HG02973 (cell line): ENCODE data around the gene FAM170B.

Source experiments
- ATAC-seq: cut with Tn5 transposase; IDR thresholded peaks from one replicate; pipeline ENCODE4 v1.9.1; 2021; ENCODE audit warnings: moderate library complexity; ENCODE audit not compliant: unreplicated experiment

FAM170B gene

DNA sequence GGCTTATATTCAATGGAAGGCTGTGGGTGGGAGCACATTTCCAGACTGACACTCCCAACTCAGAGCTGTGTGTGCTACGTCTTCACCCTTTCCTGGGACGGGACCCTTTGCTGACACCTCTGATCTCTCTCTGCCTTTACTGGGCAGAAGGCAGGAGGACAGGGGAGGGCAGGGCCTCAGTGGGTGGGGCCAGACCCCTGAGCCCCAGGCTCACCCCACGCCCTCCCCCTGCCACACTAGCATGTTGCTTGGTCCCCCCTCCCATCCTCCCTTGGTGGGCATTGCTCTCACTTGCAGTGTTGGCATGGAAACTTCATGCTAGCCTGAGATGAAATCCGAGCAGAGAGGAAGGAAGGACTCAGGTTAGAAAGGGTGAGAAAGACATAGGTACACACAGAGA, 36.0 kb upstream of the FAM170B start:
- no peak for ATAC-seq

- no peak for ATAC-seq
Observed at GRCh38 chr10:49168831-49169500, 35.1 kb upstream of the FAM170B start.

GRCh38 chr10:49168171-49168540, 34.3 kb upstream of the FAM170B start:
- no peak for ATAC-seq

GRCh38 chr10:49167425-49168170, 33.8 kb upstream of the FAM170B start:
- ATAC-seq: no peak

DNA sequence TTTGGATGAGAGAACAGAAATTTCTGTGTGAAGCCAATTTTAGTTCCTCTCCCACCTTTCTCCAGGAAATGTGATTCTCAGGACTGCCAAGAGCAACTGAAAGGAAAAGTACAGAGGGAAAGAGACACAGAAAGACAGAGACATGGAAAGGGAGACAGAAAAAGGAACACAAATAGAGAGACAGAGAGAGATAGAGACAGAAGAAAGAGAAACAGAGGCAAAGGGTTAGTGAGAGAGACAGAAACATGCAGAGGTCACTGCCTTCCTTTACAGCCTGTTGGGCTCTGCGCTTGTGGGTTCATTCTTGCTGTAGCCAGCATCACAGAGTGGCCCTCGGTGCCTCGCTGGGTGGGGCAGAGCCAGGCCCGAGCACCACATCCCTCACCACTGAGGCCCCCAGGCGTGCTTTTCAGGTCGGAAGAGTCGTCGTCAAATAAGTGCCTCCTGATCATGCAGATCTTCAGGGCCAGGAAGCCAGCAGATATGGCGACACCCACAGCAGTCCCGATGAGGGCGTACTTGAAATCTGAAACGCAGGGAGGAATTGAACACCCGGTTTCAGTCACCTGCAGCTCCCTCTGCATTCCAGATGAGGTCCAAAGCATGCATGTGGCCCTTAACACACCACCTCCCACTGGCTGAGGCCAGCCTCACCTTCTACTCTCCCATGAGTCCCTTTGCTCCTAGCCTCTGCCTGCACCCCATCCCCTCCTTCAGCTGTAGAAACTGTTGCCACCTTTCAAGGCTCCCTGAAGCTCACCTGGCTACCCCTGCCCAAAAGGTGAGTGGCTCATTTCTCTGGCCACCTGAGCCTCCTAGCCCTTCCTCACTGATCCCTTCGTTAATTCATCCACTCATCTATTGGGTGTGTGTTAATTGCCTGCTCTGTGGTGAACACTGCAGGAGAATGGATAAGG, 32.9 kb upstream of the FAM170B start:
- ATAC-seq: no peak

- ATAC-seq: no peak
Observed at GRCh38 chr10:49165821-49166483, 32.1 kb upstream of the FAM170B start.

DNA sequence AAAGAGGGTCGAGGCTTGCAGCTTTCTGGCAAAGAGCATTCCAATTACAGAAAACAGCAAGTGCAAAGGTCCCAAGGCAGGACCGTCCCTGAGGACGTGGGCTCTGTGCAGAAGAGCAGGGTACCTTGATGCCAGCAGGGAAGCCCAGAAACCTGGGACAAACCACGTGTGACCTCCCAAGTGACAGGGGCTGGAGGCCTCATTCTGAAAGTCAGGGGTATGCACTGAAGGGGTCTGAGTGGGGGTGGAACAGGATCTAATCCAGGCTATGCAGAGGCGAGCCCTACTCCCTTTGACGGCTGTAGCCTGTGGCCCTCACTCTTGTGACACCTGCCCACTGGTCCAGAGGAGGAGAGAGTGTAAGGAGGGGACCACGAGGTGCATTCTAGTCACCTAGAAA, 31.4 kb upstream of the FAM170B start:
- ATAC-seq: no peak

GRCh38 chr10:49164559-49165188, 30.9 kb upstream of the FAM170B start:
- peak; percentile 69 for ATAC-seq

- no peak for ATAC-seq
Observed at GRCh38 chr10:49163741-49164140, 29.9 kb upstream of the FAM170B start.

DNA sequence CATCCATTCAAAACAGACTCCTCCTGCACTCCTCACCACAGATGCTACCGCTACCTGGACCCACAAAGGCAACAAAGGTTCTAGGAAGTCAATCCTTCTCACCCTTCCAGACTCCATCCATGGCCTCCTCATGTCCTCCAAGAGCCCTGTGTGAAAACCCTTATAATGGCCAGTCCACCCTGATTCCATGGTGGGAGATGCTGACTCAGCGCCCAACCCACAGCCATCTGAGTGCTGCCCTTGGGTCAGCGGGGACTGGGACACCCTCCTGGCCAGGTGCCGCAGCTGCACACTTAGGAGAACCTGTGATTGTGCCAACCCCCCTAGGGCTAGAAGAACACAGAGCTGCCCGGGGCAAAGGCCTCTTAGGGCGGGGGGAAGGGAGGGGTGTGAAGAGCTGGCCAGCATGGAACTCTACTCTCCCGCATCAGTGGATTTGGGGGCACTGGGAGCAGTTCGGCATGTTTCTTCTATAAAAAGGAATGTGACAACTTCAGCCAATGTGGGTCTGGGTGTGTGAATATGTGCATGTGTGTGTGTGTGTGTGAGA, 29.0 kb upstream of the FAM170B start:
- ATAC-seq: no peak

DNA sequence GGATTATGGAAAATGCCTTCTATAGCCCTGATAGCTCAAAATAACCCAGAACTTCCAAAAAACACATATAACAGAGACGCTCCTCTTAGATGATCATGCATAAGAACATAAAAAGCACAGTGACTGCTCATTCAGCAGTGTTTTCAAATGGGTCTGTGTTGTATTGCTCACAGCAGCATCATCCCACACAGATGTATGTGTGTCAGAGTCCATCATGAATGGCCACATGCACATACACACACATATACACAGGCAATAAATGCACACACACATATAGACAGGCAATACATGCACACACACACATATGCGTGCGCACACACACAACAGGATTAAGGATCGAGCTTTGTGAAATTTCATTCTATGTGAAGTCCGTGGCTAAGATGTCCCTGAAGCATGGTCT, 28.2 kb upstream of the FAM170B start:
- ATAC-seq: no peak

DNA sequence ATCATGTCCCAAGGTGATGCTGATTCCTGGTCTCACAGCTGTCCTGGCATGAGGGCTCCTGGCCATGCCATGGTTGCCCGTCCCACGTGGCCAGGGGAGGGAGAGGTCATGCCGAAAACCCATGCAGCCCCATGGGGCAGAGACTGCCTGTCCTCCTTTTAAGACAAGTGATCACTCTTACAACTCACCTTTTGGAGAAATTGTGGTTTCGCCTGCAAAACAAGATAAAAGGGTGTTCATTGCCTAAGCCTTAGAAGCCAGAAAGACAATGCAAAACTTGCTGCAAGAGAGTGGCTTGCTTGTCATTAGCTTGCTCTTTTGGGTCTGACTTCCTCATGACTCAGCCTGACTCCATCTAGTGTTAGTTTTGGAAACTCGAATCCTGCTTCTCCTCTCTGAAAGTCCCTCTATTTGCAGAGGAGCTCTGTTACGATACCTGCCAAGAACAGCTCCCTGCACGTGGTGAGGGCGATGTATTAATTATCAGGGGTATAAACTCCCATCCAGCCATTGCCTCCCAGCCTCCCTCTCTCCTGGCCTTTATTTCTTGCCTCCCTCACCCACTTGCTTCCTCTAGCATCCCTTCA, 27.7 kb upstream of the FAM170B start:
- ATAC-seq: no peak

DNA sequence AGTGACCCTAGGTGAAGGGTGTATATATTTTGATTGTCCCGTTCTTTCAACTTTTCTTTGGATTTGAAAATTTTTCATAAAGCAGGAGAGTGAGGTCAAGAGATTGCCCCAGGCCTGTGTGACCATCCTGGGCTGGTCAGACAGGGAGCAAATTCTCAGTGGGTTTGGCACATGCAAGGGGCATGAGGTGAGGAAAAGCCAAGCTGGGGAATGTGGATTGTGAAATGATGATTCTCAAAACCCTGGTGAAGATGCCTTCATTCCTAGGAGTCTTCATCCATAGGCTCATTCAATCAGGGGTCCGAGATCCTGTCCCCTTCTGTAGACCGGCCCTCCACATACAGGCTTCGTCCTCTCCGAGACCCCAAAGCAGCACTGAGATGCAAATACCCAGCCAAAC, 27.0 kb upstream of the FAM170B start:
- no peak for ATAC-seq

DNA sequence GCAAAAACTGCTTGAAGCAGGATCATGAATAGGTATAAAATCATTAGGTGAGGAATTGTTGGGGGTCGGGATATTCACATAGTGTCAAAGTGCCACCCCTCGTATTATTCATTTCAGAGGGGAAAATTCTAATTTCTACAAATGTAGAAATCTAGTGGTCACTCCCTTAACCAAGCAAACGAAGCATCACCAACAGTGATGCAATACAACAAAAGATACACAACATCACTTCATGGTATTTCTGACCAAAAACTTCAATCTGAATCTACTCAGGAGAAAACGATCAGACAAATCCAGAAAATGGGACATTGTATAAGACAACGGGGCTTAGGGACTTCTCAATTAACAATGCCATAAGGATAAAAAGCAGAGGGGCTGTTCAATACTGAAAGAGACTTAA, 26.3 kb upstream of the FAM170B start:
- ATAC-seq: no peak

DNA sequence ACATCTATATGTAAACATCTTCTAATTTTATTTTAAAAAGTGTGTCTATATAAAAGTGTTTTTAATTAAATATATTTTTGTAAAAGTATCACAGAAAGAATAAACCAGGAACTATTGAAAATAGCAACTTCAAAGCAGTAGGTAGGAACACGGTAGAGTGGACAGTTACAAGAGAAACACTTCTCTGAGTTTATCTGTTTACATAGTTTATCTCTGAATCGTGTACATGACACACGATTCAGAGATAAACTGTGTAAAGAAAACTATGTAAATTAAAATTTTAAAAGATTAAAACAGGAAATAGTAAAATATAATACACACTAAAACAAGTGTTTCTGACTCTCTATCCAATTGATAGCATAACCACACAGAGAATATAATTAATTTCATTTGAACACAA, 25.1 kb upstream of the FAM170B start:
- no peak for ATAC-seq

- ATAC-seq: no peak
Observed at GRCh38 chr10:49158404-49158803, 24.6 kb upstream of the FAM170B start.

DNA sequence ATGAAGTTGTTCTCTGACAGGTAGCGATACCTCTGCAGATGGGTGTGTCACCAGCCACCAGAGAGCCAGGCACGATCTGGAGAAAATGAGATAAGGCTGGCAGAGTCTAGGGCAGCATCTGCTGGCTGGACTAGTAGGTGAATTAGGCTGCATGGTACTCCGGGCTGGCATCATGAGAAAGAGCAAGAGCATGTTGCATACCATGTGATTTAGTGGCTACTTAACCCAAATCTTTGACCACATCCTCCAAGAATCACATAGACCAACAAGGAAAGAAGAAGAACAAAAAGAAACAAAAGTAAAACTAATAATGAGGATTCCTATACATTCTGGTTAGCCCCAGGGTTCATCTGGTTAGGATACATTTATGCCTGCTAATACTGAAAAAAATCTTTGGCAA, 23.4 kb upstream of the FAM170B start:
- ATAC-seq: no peak

GRCh38 chr10:49154641-49155040, 20.8 kb upstream of the FAM170B start:
- ATAC-seq: no peak

DNA sequence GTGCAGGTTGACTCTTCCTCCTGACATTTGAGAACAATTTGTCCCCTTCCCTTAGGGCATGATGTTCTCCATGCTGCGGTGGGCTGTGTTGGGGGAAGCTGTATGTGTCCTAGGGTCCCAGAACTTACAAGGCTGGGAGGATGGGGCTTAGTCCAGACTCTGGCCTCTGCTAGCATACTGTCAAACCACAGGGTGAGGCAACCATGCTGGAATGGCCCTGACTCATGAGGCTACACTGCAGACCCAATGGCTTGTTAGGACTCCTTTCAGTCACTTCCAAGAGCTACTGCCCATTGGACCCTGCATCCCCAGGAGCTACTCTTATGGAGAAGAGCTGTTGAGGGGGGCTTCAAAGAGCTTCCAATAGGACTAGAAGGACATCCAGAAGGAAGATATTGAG, 20.1 kb upstream of the FAM170B start:
- no peak for ATAC-seq

- ATAC-seq: no peak
Observed at GRCh38 chr10:49153115-49153514, 19.3 kb upstream of the FAM170B start.
